Activated T-helper 1 cell treated with anti-CD3 and anti-CD28 coated beads, Interleukin-12 subunit alpha, Interleukin-12 subunit beta, Interleukin-2, Interleukin-4 antibody, amounts not matched to agents 30 ng/mL and 10 ng/mL and 1 ng/mL, durations not matched to agents 14 hours and 24 hours and 36 hours (primary cell): ENCODE data around the gene ZDHHC21. TPM values are rescaled to one million over a fixed set of nuclear protein-coding genes. Genes with fewer than 3 reads are reported as not detected.
"Not testable (repeated sequence)": the region's sequence is repeated elsewhere in the genome, so short reads cannot be mapped to it uniquely, and the experiment has no call there.

Source experiments
- DNase-seq: peaks from one replicate; pipeline ENCODE4 v3.0.0; 2021; ENCODE audit warnings: low spot score
- H3K27ac Mint-ChIP-seq: one replicate; pipeline ENCODE4 v1.8.0; 2021; ENCODE audit warnings: mild to moderate bottlenecking, mixed read lengths
- H3K27me3 Mint-ChIP-seq: one replicate; pipeline ENCODE4 v1.8.0; 2022; ENCODE audit warnings: mild to moderate bottlenecking, moderate library complexity, mixed read lengths; ENCODE audit not compliant: insufficient read depth
- H3K36me3 Mint-ChIP-seq: one replicate; pipeline ENCODE4 v1.8.0; 2021; ENCODE audit warnings: low read depth, mixed read lengths
- H3K4me1 Mint-ChIP-seq: one replicate; pipeline ENCODE4 v1.8.0; 2021; ENCODE audit warnings: low read depth, mixed read lengths
- H3K4me3 Mint-ChIP-seq: one replicate; pipeline ENCODE4 v1.8.0; 2021; ENCODE audit warnings: mild to moderate bottlenecking, moderate library complexity, mixed read lengths
- H3K9me3 Mint-ChIP-seq: one replicate; pipeline ENCODE4 v1.8.0; 2021; ENCODE audit warnings: mixed read lengths
- intact Hi-C: fragments of 100-400 bp; cut with micrococcal nuclease; formaldehyde crosslinking; loops from one replicate; pipeline ENCODE4 v1.15.1; 2024
- total RNA-seq: library from RNA; stranded (reverse); gene quantifications from 2 replicates; pipeline ENCODE4 v1.2.3, GENCODE V29; 2022

Gene ZDHHC21
- total RNA-seq, 1 donor from 2014 or later: 13.7 TPM

- Mint-ChIP-seq H3K4me3 (no peak overlapping the region), H3K27ac (no peak overlapping the region), H3K9me3 (no peaks in the 10 kb centered on the region), H3K4me1 (peaks cover 11% of the 10 kb centered on the region), H3K27me3 (no peaks in the 10 kb centered on the region), H3K36me3 (peaks cover 6% of the 10 kb centered on the region)
- DNase-seq: no peak
- intact Hi-C loops: loop anchor here (2.0 to 10.0 kb wide), 3 partner anchors 19 to 556 kb away; no protein-coding TSS in a partner anchor
These were observed 21.9 kb downstream of the ZDHHC21 start for GRCh38 chr9:14671377-14671776.

- Mint-ChIP-seq H3K27me3 (no peaks in the 10 kb centered on the region), H3K4me3 (no peak overlapping the region), H3K27ac (peak overlapping the region; percentile 27), H3K4me1 (peaks cover 11% of the 10 kb centered on the region), H3K36me3 (peaks cover 6% of the 10 kb centered on the region), H3K9me3 (no peaks in the 10 kb centered on the region)
- intact Hi-C loops: loop anchor here (2.0 to 10.0 kb wide), 3 partner anchors 20 to 557 kb away; no protein-coding TSS in a partner anchor
- no peak for DNase-seq
These were observed 22.5 kb downstream of the ZDHHC21 start for GRCh38 chr9:14670718-14671117.

GRCh38 chr9:14664022-14664421 lies 29.2 kb downstream of the ZDHHC21 start:
- H3K27me3 Mint-ChIP-seq, H3K4me3 Mint-ChIP-seq, H3K27ac Mint-ChIP-seq, H3K36me3 Mint-ChIP-seq, DNase-seq, H3K9me3 Mint-ChIP-seq, H3K4me1 Mint-ChIP-seq: not testable (repeated sequence)
- intact Hi-C loops: loop anchor here (5.0 kb wide), 1 partner anchor 103 kb away; no protein-coding TSS in a partner anchor

GRCh38 chr9:14662060-14662453 lies 31.2 kb downstream of the ZDHHC21 start:
- Mint-ChIP-seq H3K27me3 (no peaks in the 10 kb centered on the region), H3K27ac (no peak overlapping the region), H3K4me1 (no peaks in the 10 kb centered on the region), H3K9me3 (no peaks in the 10 kb centered on the region), H3K4me3 (no peak overlapping the region), H3K36me3 (peaks cover 7% of the 10 kb centered on the region)
- no peak for DNase-seq
- intact Hi-C loops: loop anchor here (5.0 kb wide), 1 partner anchor 105 kb away; no protein-coding TSS in a partner anchor

GRCh38 chr9:14661421-14662059 lies 31.7 kb downstream of the ZDHHC21 start:
- intact Hi-C loops: loop anchor here (1.0 to 5.0 kb wide), 2 partner anchors 44 to 106 kb away; no protein-coding TSS in a partner anchor
- no peak for DNase-seq
- Mint-ChIP-seq H3K4me1 (no peaks in the 10 kb centered on the region), H3K27ac (no peak overlapping the region), H3K4me3 (no peak overlapping the region), H3K36me3 (peaks cover 9% of the 10 kb centered on the region), H3K9me3 (no peaks in the 10 kb centered on the region), H3K27me3 (no peaks in the 10 kb centered on the region)

GRCh38 chr9:14660721-14661120 lies 32.5 kb downstream of the ZDHHC21 start:
- peaks cover 2% of the 10 kb centered on the region for H3K9me3 Mint-ChIP-seq
- peaks cover 13% of the 10 kb centered on the region for H3K36me3 Mint-ChIP-seq
- intact Hi-C loops: loop anchor here (1.0 to 5.0 kb wide), 2 partner anchors 43 to 107 kb away; no protein-coding TSS in a partner anchor
- H3K4me3 Mint-ChIP-seq: no peak overlapping the region
- H3K4me1 Mint-ChIP-seq: no peaks in the 10 kb centered on the region
- H3K27me3 Mint-ChIP-seq: no peaks in the 10 kb centered on the region
- H3K27ac Mint-ChIP-seq: no peak overlapping the region
- no peak for DNase-seq

- H3K27ac Mint-ChIP-seq: no peak overlapping the region
- DNase-seq: no peak
- H3K36me3 Mint-ChIP-seq: peaks cover 29% of the 10 kb centered on the region
- H3K27me3 Mint-ChIP-seq: no peaks in the 10 kb centered on the region
- no peaks in the 10 kb centered on the region for H3K4me1 Mint-ChIP-seq
- H3K4me3 Mint-ChIP-seq: no peak overlapping the region
- peaks cover 22% of the 10 kb centered on the region for H3K9me3 Mint-ChIP-seq
- intact Hi-C loops: no loop called here
These were observed 38.3 kb downstream of the ZDHHC21 start for GRCh38 chr9:14654932-14655331.

GRCh38 chr9:14653511-14653910 lies 39.7 kb downstream of the ZDHHC21 start:
- peaks cover 29% of the 10 kb centered on the region for H3K36me3 Mint-ChIP-seq
- peaks cover 22% of the 10 kb centered on the region for H3K9me3 Mint-ChIP-seq
- no peak overlapping the region for H3K4me3 Mint-ChIP-seq
- DNase-seq: no peak
- H3K27me3 Mint-ChIP-seq: no peaks in the 10 kb centered on the region
- intact Hi-C loops: loop anchor here (2.0 kb wide), 1 partner anchor 17 kb away; no protein-coding TSS in a partner anchor
- H3K4me1 Mint-ChIP-seq: no peaks in the 10 kb centered on the region
- H3K27ac Mint-ChIP-seq: no peak overlapping the region

- intact Hi-C loops: loop anchor here (1.0 to 2.0 kb wide), 2 partner anchors 16 to 37 kb away; no protein-coding TSS in a partner anchor
- peaks cover 29% of the 10 kb centered on the region for H3K36me3 Mint-ChIP-seq
- H3K9me3 Mint-ChIP-seq: peaks cover 22% of the 10 kb centered on the region
- H3K27ac Mint-ChIP-seq: no peak overlapping the region
- no peak for DNase-seq
- H3K4me3 Mint-ChIP-seq: no peak overlapping the region
- no peaks in the 10 kb centered on the region for H3K27me3 Mint-ChIP-seq
- no peaks in the 10 kb centered on the region for H3K4me1 Mint-ChIP-seq
These were observed 40.4 kb downstream of the ZDHHC21 start for GRCh38 chr9:14652729-14653377.

GRCh38 chr9:14650596-14650995 lies 42.6 kb downstream of the ZDHHC21 start:
- Mint-ChIP-seq H3K36me3 (peaks cover 18% of the 10 kb centered on the region), H3K27ac (no peak overlapping the region), H3K4me1 (peaks cover 2% of the 10 kb centered on the region), H3K4me3 (no peak overlapping the region), H3K27me3 (no peaks in the 10 kb centered on the region), H3K9me3 (peaks cover 18% of the 10 kb centered on the region)
- DNase-seq: no peak
- intact Hi-C loops: no loop called here

- no peak overlapping the region for H3K4me3 Mint-ChIP-seq
- H3K27ac Mint-ChIP-seq: no peak overlapping the region
- intact Hi-C loops: no loop called here
- no peaks in the 10 kb centered on the region for H3K27me3 Mint-ChIP-seq
- no peaks in the 10 kb centered on the region for H3K9me3 Mint-ChIP-seq
- DNase-seq: no peak
- peaks cover 15% of the 10 kb centered on the region for H3K4me1 Mint-ChIP-seq
- H3K36me3 Mint-ChIP-seq: peaks cover under 1% of the 10 kb centered on the region
These were observed 47.6 kb downstream of the ZDHHC21 start for GRCh38 chr9:14645648-14646047.

GRCh38 chr9:14640967-14641366 lies 52.3 kb downstream of the ZDHHC21 start:
- no peaks in the 10 kb centered on the region for H3K9me3 Mint-ChIP-seq
- no peak overlapping the region for H3K4me3 Mint-ChIP-seq
- intact Hi-C loops: no loop called here
- no peak overlapping the region for H3K27ac Mint-ChIP-seq
- no peak for DNase-seq
- no peaks in the 10 kb centered on the region for H3K27me3 Mint-ChIP-seq
- H3K4me1 Mint-ChIP-seq: peaks cover 18% of the 10 kb centered on the region
- H3K36me3 Mint-ChIP-seq: peaks cover 5% of the 10 kb centered on the region

- intact Hi-C loops: no loop called here
- H3K27ac Mint-ChIP-seq: no peak overlapping the region
These were observed 52.9 kb downstream of the ZDHHC21 start for GRCh38 chr9:14640294-14640693.

More at GRCh38 chr9:14640294-14640693, 52.9 kb downstream of the ZDHHC21 start:
- Mint-ChIP-seq H3K4me1 (peaks cover 13% of the 10 kb centered on the region), H3K4me3 (no peak overlapping the region), H3K36me3 (peaks cover 5% of the 10 kb centered on the region), H3K9me3 (no peaks in the 10 kb centered on the region), H3K27me3 (no peaks in the 10 kb centered on the region)
- no peak for DNase-seq
